Measurements from ENCODE around the gene JADE1. TPM values are rescaled to one million over a fixed set of nuclear protein-coding genes. Genes with fewer than 3 reads are reported as not detected.

The JADE1 gene
- total and polyA plus RNA-seq, 9 donors: 21.1 to 29.7 (median 23.4) TPM

DNA sequence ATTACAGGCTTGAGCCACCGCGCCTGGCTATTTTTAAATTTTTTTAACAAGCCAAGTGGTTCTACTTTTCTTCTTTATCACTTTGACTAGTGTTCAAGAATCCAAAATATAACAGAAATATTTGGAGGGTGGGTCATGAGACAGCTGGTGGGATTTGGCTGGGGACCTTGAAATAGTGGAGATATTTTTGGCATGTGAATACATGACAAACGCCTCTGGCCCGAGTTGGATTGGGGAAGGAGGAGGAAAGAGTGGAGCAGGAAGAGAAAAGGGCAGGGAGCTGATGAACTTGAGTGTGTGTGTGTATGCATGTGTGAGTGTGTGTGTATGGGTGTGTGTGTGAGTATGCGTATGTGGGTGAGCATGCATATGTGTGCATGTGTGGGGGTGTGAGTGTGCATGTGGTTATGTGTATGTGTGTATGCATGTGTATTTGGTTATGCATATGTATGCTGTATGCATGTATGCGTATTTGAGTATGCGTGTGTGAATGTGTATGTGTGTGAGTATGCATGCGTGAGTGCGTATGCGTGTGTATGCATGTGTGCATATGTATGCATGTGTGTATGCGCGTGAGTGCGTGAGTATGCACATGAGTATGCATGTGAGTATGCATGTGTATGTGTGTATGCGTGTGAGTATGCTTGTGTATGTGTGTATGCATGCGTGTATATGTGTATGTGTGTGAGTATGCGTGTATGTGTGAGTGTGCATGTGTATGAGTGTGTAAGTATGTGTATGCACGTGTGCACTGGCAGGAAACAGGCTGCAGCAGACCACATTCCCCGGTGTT lies 49.6 kb downstream of the JADE1 start:
- Histone ChIP-seq H3K27me3 (ENCODE audit: control insufficient read depth, insufficient read depth, low read length) (no peaks in the 10 kb centered on the region), H3K4me1 (ENCODE audit: control insufficient read depth, insufficient read depth, low read length) (peaks cover 51% of the 10 kb centered on the region), H3K4me3 (ENCODE audit: low read length) (no peak overlapping the region), H3K9me3 (replicated peaks; ENCODE audit: control insufficient read depth, low read depth, low read length) (no peaks in the 10 kb centered on the region), H3K27ac (ENCODE audit: low read length) (peak overlapping the region; percentile 44), H3K36me3 (ENCODE audit: control insufficient read depth, insufficient read depth, low read length) (peaks cover 65% of the 10 kb centered on the region)
- peak; percentile 90 for DNase-seq
- 66% methylated on average over 15 of the region's 18 CpGs for WGBS (ENCODE audit: insufficient coverage)

DNA sequence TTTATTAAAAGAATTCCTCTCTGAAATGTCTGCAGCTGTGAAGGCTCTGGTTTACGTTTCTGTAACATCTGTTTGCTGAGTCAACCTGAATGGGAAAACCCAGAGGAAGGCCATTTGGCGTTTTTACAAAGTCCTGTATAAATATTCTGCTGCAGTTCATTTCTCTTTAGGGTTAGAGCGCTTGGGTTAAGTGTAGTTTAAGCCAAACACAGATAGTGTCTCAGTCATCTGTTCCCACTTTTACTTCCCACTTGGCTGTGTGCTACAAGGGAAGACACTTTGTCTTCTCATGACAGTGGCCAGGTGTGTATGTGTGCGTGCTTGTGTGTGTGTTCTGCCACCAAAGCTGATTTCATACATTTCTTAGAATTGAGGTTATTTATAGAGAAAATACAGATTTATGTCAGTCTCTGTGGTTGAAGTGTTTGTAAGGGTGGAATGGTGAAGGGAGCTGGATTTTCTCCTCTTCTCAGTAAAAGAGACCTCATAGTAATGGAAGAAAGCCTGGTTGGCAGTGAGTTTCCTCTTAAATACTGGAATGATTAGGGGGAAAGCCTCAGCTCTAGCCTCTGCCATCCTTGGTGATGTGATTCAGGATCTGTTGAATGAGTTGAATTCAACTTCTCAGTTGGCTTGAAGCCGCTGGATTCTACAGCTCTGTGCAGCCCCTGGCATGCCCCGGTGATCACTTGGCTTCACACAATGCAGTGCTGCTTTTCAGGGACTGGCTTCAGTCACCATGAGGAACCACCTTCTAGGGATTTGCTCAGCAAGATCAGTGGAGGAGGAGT lies 50.6 kb downstream of the JADE1 start:
- peaks cover 51% of the 10 kb centered on the region for H3K4me1 ChIP-seq (ENCODE audit: control insufficient read depth, insufficient read depth, low read length)
- H3K4me3 ChIP-seq (ENCODE audit: low read length): no peak overlapping the region
- 24% methylated on average over 2 of the region's 6 CpGs for WGBS (ENCODE audit: insufficient coverage)
- no peaks in the 10 kb centered on the region for H3K27me3 ChIP-seq (ENCODE audit: control insufficient read depth, insufficient read depth, low read length)
- H3K36me3 ChIP-seq (ENCODE audit: control insufficient read depth, insufficient read depth, low read length): peaks cover 62% of the 10 kb centered on the region
- H3K27ac ChIP-seq (ENCODE audit: low read length): peak overlapping the region; percentile 39
- H3K9me3 ChIP-seq (replicated peaks; ENCODE audit: control insufficient read depth, low read depth, low read length): no peaks in the 10 kb centered on the region
- DNase-seq: peak; percentile 96

DNA sequence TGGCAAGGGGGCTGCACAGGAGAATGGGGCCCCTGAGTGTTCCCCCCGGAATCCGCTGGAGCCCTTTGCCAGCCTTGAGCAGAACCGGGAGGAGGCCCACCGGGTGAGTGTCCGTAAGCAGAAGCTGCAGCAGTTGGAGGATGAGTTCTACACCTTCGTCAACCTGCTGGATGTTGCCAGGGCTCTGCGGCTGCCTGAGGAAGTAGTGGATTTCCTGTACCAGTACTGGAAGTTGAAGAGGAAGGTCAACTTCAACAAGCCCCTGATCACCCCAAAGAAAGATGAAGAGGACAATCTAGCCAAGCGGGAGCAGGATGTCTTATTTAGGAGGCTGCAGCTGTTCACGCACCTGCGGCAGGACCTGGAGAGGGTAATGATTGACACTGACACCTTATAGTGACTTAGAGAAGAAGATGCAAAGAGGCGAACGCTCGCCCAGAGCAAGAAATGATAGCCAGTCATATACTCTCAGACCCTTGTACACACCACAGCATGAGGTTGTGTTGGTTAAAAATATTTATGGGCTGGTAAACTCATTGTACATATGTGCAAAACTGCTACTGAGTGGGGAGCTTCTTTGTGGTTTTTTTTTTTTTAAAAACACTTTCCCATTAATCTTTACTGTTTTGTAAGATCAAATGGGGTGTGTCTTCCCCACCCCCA lies 52.5 kb downstream of the JADE1 start:
- WGBS (ENCODE audit: insufficient coverage): 73% methylated on average over 8 of the region's 13 CpGs
- Histone ChIP-seq H3K36me3 (ENCODE audit: control insufficient read depth, insufficient read depth, low read length) (peaks cover 57% of the 10 kb centered on the region), H3K27ac (ENCODE audit: low read length) (no peak overlapping the region), H3K9me3 (replicated peaks; ENCODE audit: control insufficient read depth, low read depth, low read length) (no peaks in the 10 kb centered on the region), H3K27me3 (ENCODE audit: control insufficient read depth, insufficient read depth, low read length) (no peaks in the 10 kb centered on the region), H3K4me3 (ENCODE audit: low read length) (no peak overlapping the region), H3K4me1 (ENCODE audit: control insufficient read depth, insufficient read depth, low read length) (peaks cover 49% of the 10 kb centered on the region)
- no peak for DNase-seq

DNA sequence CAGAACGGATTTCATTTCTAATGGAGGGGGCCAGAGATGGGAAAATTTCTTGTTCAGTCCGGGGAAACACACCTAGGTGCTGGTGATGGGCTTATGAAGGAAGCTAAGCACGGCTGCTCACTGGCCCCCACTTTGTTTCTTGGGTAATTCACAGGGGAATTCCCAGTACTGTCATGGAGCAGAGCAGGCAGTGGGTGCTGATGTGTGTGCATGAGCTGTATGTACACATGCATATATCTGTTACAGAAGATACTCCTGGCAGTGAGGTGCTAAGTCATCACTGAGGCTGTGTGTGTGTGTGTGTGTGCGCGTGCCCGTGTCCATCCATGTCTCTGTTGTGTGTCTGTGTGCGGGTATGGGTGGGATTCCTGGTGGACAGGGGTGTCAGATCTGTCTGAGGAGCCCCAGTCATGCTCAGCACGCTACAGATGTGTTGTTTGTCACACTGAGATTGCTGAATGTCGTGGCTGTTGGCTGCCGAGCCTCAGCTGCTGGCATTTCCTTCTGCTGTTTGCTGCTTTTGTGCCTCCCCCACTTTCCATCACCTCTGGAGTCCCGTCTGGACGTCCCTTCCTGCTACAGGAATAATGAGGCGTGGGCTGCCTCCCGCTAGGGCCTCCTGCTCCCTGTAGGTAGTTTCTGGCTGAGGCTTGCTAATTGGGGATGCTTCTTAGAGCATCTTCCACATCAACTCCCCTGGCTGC lies 53.3 kb downstream of the JADE1 start:
- Histone ChIP-seq H3K4me3 (ENCODE audit: low read length) (no peak overlapping the region), H3K36me3 (ENCODE audit: control insufficient read depth, insufficient read depth, low read length) (peaks cover 54% of the 10 kb centered on the region), H3K27ac (ENCODE audit: low read length) (no peak overlapping the region), H3K27me3 (ENCODE audit: control insufficient read depth, insufficient read depth, low read length) (no peaks in the 10 kb centered on the region), H3K9me3 (replicated peaks; ENCODE audit: control insufficient read depth, low read depth, low read length) (no peaks in the 10 kb centered on the region), H3K4me1 (ENCODE audit: control insufficient read depth, insufficient read depth, low read length) (peaks cover 43% of the 10 kb centered on the region)
- DNase-seq: no peak
- 67% methylated on average over 8 of the region's 14 CpGs for WGBS (ENCODE audit: insufficient coverage)

DNA sequence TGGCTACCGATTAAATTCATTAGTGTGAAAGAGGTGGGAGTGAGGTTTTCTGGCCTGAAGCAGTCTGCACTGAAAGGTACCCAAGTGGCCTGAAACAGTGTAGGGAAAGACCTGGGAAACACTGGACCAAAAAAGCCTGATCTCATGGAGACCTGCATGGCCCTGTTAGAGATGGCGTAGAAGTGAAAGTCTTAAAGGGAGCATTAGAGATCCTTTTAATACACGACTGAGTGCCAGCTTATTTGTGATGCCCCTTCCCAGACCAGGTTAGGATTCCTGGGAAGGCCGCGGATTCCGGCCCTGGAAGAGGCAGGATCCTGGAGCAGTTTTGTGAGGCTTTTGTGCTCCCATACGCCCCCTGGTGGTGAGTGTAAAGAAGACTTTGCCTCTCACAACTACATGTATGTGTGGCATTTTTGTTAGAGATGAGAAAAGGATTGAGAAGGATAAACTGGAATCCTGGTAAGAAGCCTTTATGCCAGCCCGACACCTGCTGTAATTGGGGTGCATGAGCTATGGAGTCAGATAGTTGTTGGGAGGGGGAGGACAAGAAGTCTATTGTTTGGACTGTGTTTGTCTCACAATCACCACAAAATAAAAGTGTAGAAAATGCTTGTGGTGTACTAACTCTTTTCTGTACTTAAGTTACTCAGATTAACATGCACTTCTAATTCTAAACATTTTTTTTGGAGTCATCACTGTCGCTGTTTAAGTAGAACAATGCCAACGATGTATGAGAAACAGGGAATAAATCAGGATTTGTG lies 54.0 kb downstream of the JADE1 start:
- peaks cover 49% of the 10 kb centered on the region for H3K36me3 ChIP-seq (ENCODE audit: control insufficient read depth, insufficient read depth, low read length)
- 13% methylated on average over 3 of the region's 10 CpGs for WGBS (ENCODE audit: insufficient coverage)
- peaks cover 37% of the 10 kb centered on the region for H3K4me1 ChIP-seq (ENCODE audit: control insufficient read depth, insufficient read depth, low read length)
- H3K9me3 ChIP-seq (replicated peaks; ENCODE audit: control insufficient read depth, low read depth, low read length): no peaks in the 10 kb centered on the region
- DNase-seq: peak; percentile 89
- H3K27ac ChIP-seq (ENCODE audit: low read length): no peak overlapping the region
- H3K4me3 ChIP-seq (ENCODE audit: low read length): no peak overlapping the region
- no peaks in the 10 kb centered on the region for H3K27me3 ChIP-seq (ENCODE audit: control insufficient read depth, insufficient read depth, low read length)

DNA sequence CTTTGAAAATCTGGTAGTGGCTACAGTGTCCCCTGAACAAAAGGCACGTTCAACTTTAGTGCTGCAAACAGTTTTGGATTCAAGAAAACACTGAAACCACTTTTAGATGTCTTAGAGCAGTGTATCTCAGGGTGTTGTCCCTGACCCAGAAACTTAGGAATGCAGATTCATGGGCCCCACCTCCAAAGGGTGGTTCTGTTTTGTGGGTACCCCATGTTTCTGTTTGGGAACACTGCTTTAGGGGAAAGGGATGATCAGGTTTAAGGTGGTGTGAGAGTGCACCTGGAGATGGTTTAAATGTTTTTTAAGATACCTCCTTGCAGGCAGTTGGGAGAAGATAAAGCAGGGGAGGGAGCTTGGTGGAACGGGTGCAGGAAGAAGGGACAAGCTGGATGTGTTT lies 55.6 kb downstream of the JADE1 start:
- Histone ChIP-seq H3K27me3 (ENCODE audit: control insufficient read depth, insufficient read depth, low read length) (no peaks in the 10 kb centered on the region), H3K4me3 (ENCODE audit: low read length) (no peak overlapping the region), H3K36me3 (ENCODE audit: control insufficient read depth, insufficient read depth, low read length) (peaks cover 56% of the 10 kb centered on the region), H3K9me3 (replicated peaks; ENCODE audit: control insufficient read depth, low read depth, low read length) (no peaks in the 10 kb centered on the region), H3K27ac (ENCODE audit: low read length) (no peak overlapping the region), H3K4me1 (ENCODE audit: control insufficient read depth, insufficient read depth, low read length) (peaks cover 23% of the 10 kb centered on the region)
- no peak for DNase-seq
- 73% methylated on average over 2 of the region's 2 CpGs for WGBS (ENCODE audit: insufficient coverage)

DNA sequence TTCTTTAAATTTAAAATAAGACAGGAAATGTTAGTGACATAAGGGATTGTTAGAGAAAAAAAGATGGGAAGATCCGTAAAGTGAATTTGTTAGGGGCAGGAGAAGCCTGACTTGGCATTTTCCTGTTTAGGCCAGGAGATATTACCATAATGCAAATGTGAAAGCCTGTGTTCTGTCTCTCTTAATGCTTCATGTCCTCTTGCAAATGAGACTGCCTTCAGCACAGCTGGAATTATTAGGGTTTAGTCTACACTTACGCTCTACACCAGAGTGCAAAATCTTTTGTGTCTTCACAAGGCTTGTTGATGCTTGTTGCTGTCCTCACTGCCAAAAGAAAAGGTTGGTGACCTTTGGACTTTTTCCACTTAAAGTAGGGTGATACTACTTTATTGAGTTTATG lies 56.8 kb downstream of the JADE1 start:
- no peaks in the 10 kb centered on the region for H3K27me3 ChIP-seq (ENCODE audit: control insufficient read depth, insufficient read depth, low read length)
- peaks cover 51% of the 10 kb centered on the region for H3K36me3 ChIP-seq (ENCODE audit: control insufficient read depth, insufficient read depth, low read length)
- WGBS (ENCODE audit: insufficient coverage): no CpG with 5 or more reads among the region's 2 CpGs
- no peaks in the 10 kb centered on the region for H3K9me3 ChIP-seq (replicated peaks; ENCODE audit: control insufficient read depth, low read depth, low read length)
- no peak for DNase-seq
- no peak overlapping the region for H3K4me3 ChIP-seq (ENCODE audit: low read length)
- no peak overlapping the region for H3K27ac ChIP-seq (ENCODE audit: low read length)
- peaks cover 15% of the 10 kb centered on the region for H3K4me1 ChIP-seq (ENCODE audit: control insufficient read depth, insufficient read depth, low read length)

DNA sequence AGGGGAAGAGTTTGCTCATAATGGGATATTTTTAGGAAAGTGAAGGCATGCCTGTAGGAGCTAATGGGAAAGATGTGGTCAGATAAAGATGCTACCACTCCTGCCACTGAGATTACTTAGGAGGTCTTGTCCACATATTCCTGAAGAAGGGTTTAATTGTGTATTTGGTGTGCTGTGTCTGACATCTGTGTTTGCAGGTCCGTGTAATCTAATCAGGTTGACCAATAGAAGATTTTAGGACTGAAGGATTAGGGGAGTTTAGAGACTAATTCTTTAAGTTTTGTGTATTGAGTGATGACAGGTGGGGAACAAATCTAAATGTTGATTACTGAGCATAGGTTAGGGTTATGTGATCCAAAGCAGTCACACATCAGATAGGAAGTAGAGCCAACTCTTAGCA lies 57.2 kb downstream of the JADE1 start:
- Histone ChIP-seq H3K4me3 (ENCODE audit: low read length) (no peak overlapping the region), H3K27me3 (ENCODE audit: control insufficient read depth, insufficient read depth, low read length) (no peaks in the 10 kb centered on the region), H3K4me1 (ENCODE audit: control insufficient read depth, insufficient read depth, low read length) (peaks cover 14% of the 10 kb centered on the region), H3K9me3 (replicated peaks; ENCODE audit: control insufficient read depth, low read depth, low read length) (no peaks in the 10 kb centered on the region), H3K27ac (ENCODE audit: low read length) (no peak overlapping the region), H3K36me3 (ENCODE audit: control insufficient read depth, insufficient read depth, low read length) (peaks cover 51% of the 10 kb centered on the region)
- 83% methylated on average over 1 of the region's 1 CpG for WGBS (ENCODE audit: insufficient coverage)
- DNase-seq: no peak

DNA sequence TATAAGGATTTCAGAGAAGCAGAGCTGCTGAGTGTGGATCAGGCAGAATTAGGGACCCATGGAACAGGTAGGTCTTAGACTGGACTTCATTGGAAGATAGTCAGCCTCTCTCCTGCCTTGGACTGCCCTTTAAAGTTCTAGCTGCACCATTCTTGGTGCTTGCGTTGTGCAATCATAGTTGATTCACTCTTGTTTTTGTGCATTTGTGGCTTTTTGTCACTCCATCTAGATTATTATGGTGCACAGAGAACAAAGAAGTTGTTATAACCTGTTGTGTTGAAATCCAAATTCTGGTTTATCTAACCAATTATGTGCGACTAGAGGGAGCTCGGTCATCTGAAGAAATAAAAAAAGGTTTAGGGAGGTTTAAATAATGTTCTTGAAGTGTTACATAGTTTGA lies 59.3 kb downstream of the JADE1 start:
- peaks cover 46% of the 10 kb centered on the region for H3K36me3 ChIP-seq (ENCODE audit: control insufficient read depth, insufficient read depth, low read length)
- no CpG with 5 or more reads among the region's 3 CpGs for WGBS (ENCODE audit: insufficient coverage)
- no peaks in the 10 kb centered on the region for H3K27me3 ChIP-seq (ENCODE audit: control insufficient read depth, insufficient read depth, low read length)

More for the DNA sequence above, 59.3 kb downstream of the JADE1 start:
- Histone ChIP-seq H3K4me3 (ENCODE audit: low read length) (no peak overlapping the region), H3K27ac (ENCODE audit: low read length) (no peak overlapping the region), H3K9me3 (replicated peaks; ENCODE audit: control insufficient read depth, low read depth, low read length) (no peaks in the 10 kb centered on the region), H3K4me1 (ENCODE audit: control insufficient read depth, insufficient read depth, low read length) (no peaks in the 10 kb centered on the region)
- DNase-seq: no peak
